ENCODE measurements around the gene PAPPA2.

- TF ChIP-seq CTCF (conservative IDR thresholded peaks at IDR 0.05; ENCODE audit: low read depth, low read length): no peak
- TF ChIP-seq EZH2 (IDR thresholded peaks at IDR 0.05; ENCODE audit: low read length, unreplicated experiment): no peak
Observed at GRCh38 chr1:176648556-176648955, 185.6 kb downstream of the PAPPA2 start.
